HS-27A (cell line): Measurements from ENCODE around the gene MYBPH.

Experiments
- DNase-seq: peaks from one replicate; pipeline ENCODE4 v3.0.0-alpha.2; 2012; ENCODE audit warnings: low read depth, missing footprints

The MYBPH gene

GRCh38 chr1:203128716-203129500 lies 46.7 kb downstream of the MYBPH start:
- DNase-seq, result no peak

- DNase-seq, result no peak
Measured at GRCh38 chr1:203128431-203128715, 47.3 kb downstream of the MYBPH start.

- DNase-seq, result no peak
Measured at GRCh38 chr1:203127666-203128430, 47.8 kb downstream of the MYBPH start, which contains the start of gene ADORA1. Gene ADORA1, plus strand, starts transcription at chr1:203127726. Its CDS starts 1,116 bp downstream, at chr1:203128842.

GRCh38 chr1:203126866-203127665 lies 48.6 kb downstream of the MYBPH start:
- DNase-seq, result no peak

- no peak for DNase-seq
Measured at GRCh38 chr1:203126151-203126865, 49.3 kb downstream of the MYBPH start.

- DNase-seq, result no peak
Measured at GRCh38 chr1:203124546-203125317, 50.9 kb downstream of the MYBPH start.

GRCh38 chr1:203124011-203124410 lies 51.6 kb downstream of the MYBPH start:
- no peak for DNase-seq

- DNase-seq, result no peak
Measured at GRCh38 chr1:203122159-203122558, 53.5 kb downstream of the MYBPH start.

- DNase-seq, result no peak
Measured at GRCh38 chr1:203121186-203122015, 54.2 kb downstream of the MYBPH start.

- no peak for DNase-seq
Measured at GRCh38 chr1:203120325-203121153, 55.1 kb downstream of the MYBPH start.
